ENCODE measurements around the gene PCDHGA12. TPM values are rescaled to one million over a fixed set of nuclear protein-coding genes. Genes with fewer than 3 reads are reported as not detected.
"Not testable (repeated sequence)": the region's sequence is repeated elsewhere in the genome, so short reads cannot be mapped to it uniquely, and the experiment has no call there.

Gene PCDHGA12
- polyA plus RNA-seq (2012; ENCODE audit: missing spikeins): 1.1 TPM

DNA sequence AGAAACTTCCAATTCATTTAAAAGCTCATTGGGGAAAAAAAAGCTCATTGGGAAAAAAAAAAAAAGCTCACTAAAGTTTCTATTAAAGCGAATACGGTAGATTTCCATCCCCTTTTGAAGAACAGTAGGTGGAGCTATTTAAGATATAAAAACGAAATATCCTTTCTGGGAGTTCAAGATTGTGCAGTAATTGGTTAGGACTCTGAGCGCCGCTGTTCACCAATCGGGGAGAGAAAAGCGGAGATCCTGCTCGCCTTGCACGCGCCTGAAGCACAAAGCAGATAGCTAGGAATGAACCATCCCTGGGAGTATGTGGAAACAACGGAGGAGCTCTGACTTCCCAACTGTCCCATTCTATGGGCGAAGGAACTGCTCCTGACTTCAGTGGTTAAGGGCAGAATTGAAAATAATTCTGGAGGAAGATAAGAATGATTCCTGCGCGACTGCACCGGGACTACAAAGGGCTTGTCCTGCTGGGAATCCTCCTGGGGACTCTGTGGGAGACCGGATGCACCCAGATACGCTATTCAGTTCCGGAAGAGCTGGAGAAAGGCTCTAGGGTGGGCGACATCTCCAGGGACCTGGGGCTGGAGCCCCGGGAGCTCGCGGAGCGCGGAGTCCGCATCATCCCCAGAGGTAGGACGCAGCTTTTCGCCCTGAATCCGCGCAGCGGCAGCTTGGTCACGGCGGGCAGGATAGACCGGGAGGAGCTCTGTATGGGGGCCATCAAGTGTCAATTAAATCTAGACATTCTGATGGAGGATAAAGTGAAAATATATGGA is at the start of gene PCDHGA12:
Gene PCDHGA12, plus strand, starts transcription at position 176 of the 782 bp plus-strand sequence. Its CDS starts 253 bp downstream, at position 429.
- TF ChIP-seq POLR2A (IDR thresholded peaks at IDR 0.05; ENCODE audit: low read depth, low read length): no peak; the same call in 1 of the 2 replicates
- TF ChIP-seq TAF1 (IDR thresholded peaks at IDR 0.05; ENCODE audit: borderline replicate concordance, low read depth, low read length): no peak
- no peak for TF ChIP-seq POLR2AphosphoS5 (IDR thresholded peaks at IDR 0.05; ENCODE audit: low read depth, low read length)
- FAIRE-seq (no peak), DNase-seq (ENCODE audit: insufficient read length) (no peak)

DNA sequence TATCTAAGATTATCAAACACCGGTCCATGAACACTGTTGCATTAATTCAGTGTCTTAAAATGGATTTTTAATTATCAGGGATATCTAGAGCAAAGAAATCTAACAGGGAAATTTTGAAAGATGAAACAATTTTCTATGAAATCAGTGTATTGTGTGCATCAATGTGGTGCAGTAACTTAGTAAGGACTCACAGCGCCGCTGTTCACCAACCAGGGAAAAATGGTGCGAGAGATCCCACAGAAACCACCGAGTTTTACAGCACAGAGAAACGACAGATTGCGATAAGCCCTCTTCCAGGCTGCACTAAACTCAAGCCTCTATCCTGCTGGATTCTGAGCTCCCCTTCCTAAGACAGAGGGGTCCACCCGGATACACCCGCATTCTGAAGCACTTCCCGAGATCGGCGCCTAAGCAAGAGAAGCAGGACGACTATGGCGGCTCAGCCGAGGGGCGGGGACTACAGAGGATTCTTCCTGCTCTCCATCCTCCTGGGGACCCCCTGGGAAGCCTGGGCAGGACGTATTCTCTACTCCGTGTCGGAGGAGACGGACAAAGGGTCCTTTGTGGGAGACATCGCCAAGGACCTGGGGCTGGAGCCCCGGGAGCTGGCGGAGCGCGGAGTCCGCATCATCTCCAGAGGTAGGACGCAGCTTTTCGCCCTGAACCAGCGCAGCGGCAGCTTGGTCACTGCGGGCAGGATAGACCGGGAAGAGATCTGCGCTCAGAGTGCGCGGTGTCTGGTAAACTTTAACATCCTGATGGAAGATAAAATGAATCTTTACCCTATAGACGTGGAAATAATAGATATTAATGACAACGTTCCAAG is 47.6 kb upstream of the PCDHGA12 start, which contains the start of gene PCDHGA7:
Gene PCDHGA7, plus strand, starts transcription at position 274 of the 826 bp plus-strand sequence. Its CDS starts 158 bp downstream, at position 432.
- TF ChIP-seq POLR2A (IDR thresholded peaks at IDR 0.05; ENCODE audit: low read depth, low read length): no peak
- no peak for TF ChIP-seq TAF1 (IDR thresholded peaks at IDR 0.05; ENCODE audit: borderline replicate concordance, low read depth, low read length)
- no peak for TF ChIP-seq POLR2AphosphoS5 (IDR thresholded peaks at IDR 0.05; ENCODE audit: low read depth, low read length)
- FAIRE-seq (no peak), DNase-seq (ENCODE audit: insufficient read length) (no peak)

DNA sequence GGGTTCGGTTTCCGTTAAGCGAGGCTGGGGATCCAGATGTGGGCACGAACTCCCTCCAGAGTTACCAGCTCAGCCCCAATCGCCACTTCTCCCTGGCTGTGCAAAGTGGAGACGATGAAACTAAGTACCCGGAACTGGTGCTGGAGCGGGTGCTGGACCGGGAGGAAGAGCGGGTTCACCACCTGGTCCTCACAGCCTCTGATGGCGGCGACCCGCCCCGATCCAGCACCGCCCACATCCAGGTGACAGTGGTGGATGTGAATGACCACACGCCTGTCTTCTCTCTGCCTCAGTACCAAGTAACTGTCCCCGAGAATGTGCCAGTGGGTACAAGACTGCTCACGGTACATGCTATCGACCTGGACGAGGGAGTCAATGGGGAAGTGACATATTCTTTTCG is 47.0 kb upstream of the PCDHGA12 start:
- FAIRE-seq: no peak
- TF ChIP-seq POLR2A (IDR thresholded peaks at IDR 0.05; ENCODE audit: low read depth, low read length) (no peak), POLR2AphosphoS5 (IDR thresholded peaks at IDR 0.05; ENCODE audit: low read depth, low read length) (no peak), TAF1 (IDR thresholded peaks at IDR 0.05; ENCODE audit: borderline replicate concordance, low read depth, low read length) (no peak)

DNA sequence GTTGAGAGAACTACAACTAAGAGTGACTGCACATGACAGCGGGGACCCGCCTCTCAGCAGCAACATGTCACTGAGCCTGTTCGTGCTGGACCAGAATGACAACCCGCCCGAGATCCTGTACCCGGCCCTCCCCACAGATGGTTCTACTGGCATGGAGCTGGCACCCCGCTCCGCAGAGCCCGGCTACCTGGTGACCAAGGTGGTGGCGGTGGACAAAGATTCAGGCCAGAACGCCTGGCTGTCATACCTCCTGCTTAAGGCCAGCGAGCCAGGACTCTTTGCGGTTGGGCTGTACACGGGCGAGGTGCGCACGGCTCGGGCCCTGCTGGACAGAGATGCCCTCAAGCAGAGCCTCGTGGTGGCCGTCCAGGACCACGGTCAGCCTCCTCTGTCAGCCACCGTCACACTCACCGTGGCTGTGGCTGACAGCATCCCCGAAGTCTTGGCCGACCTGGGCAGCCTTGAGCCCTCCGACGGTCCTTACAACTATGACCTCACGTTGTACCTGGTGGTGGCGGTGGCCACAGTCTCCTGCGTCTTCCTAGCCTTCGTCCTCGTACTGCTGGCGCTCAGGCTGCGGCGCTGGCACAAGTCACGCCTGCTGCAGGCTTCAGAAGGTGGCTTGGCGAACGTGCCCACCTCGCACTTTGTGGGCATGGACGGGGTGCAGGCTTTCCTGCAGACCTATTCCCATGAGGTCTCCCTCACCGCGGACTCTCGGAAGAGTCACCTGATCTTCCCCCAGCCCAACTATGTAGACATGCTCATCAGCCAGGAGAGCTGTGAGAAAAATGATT is 45.6 kb upstream of the PCDHGA12 start:
- DNase-seq (ENCODE audit: insufficient read length) (no peak), FAIRE-seq (no peak)
- TF ChIP-seq POLR2AphosphoS5 (IDR thresholded peaks at IDR 0.05; ENCODE audit: low read depth, low read length): no peak
- no peak for TF ChIP-seq POLR2A (IDR thresholded peaks at IDR 0.05; ENCODE audit: low read depth, low read length)
- no peak for TF ChIP-seq TAF1 (IDR thresholded peaks at IDR 0.05; ENCODE audit: borderline replicate concordance, low read depth, low read length)

More for the DNA sequence above, 47.0 kb upstream of the PCDHGA12 start:
- DNase-seq (ENCODE audit: insufficient read length): no peak

DNA sequence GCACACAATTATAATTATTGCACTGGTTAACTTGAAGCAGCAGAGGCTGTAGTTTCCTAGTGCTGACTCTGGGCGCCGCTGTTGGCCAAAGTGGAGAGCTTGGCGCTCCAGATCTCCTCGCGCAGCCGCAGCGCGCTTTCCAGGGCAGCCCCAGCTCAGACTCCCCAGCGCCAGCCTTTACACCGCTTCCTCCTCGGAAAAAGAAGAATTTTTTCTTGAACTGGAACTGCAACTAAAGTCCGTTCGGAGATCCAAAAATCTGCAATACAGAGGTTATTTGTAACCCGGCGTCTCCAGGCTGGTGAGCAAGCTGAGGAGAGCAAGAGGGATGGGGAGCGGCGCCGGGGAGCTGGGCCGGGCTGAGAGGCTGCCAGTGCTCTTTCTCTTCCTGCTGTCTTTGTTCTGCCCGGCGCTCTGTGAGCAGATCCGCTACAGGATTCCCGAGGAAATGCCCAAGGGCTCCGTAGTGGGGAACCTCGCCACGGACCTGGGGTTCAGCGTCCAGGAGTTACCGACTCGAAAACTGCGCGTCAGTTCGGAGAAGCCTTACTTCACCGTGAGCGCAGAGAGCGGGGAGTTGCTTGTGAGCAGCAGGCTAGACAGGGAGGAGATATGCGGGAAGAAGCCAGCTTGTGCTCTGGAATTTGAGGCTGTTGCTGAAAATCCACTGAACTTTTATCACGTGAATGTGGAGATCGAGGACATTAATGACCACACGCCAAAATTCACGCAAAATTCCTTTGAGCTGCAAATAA is 42.6 kb upstream of the PCDHGA12 start, which contains the start of gene PCDHGB4:
Gene PCDHGB4, plus strand, starts transcription at position 142 of the 755 bp plus-strand sequence. Its CDS starts 187 bp downstream, at position 329.
- FAIRE-seq: peak; percentile 82
- not testable (repeated sequence) for DNase-seq (ENCODE audit: insufficient read length)

DNA sequence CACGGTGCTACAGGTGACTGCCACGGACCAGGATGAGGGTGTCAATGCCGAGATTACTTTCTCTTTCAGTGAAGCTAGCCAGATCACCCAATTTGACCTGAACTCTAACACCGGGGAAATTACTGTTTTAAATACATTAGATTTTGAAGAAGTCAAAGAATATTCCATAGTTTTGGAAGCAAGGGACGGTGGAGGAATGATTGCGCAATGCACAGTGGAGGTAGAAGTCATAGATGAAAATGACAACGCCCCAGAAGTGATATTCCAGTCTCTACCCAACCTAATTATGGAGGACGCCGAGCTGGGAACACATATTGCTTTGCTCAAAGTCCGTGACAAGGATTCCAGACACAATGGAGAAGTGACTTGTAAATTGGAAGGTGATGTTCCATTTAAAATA is 41.6 kb upstream of the PCDHGA12 start:
- TF ChIP-seq TAF1 (IDR thresholded peaks at IDR 0.05; ENCODE audit: borderline replicate concordance, low read depth, low read length): no peak
- no peak for TF ChIP-seq POLR2AphosphoS5 (IDR thresholded peaks at IDR 0.05; ENCODE audit: low read depth, low read length)
- TF ChIP-seq POLR2A (IDR thresholded peaks at IDR 0.05; ENCODE audit: low read depth, low read length): no peak
- no peak for DNase-seq (ENCODE audit: insufficient read length)
- FAIRE-seq: no peak

DNA sequence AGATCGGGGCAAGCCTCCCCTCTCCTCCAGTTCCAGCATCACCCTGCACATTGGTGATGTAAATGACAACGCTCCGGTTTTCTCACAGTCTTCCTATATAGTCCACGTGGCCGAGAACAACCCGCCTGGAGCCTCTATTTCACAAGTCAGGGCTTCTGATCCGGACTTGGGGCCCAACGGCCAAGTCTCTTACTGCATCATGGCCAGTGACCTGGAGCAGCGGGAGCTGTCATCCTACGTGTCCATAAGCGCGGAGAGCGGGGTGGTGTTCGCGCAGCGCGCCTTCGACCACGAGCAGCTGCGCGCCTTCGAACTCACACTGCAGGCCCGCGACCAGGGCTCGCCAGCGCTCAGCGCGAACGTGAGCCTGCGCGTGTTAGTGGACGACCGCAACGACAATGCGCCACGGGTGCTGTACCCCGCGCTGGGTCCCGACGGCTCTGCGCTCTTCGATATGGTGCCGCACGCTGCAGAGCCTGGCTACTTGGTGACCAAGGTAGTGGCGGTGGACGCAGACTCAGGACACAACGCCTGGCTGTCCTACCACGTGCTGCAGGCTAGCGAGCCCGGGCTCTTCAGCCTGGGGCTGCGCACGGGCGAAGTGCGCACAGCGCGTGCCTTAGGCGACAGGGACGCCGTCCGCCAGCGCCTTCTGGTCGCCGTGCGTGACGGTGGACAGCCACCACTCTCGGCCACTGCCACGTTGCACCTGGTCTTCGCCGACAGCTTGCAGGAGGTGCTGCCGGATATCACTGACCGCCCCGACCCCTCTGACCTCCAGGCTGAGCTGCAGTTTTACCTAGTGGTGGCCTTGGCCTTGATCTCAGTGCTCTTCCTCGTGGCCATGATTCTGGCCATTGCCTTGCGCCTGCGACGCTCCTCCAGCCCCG is 40.9 kb upstream of the PCDHGA12 start:
- no peak for DNase-seq (ENCODE audit: insufficient read length)
- FAIRE-seq: no peak
- no peak for TF ChIP-seq POLR2A (IDR thresholded peaks at IDR 0.05; ENCODE audit: low read depth, low read length)
- no peak for TF ChIP-seq POLR2AphosphoS5 (IDR thresholded peaks at IDR 0.05; ENCODE audit: low read depth, low read length)
- TF ChIP-seq TAF1 (IDR thresholded peaks at IDR 0.05; ENCODE audit: borderline replicate concordance, low read depth, low read length): no peak

DNA sequence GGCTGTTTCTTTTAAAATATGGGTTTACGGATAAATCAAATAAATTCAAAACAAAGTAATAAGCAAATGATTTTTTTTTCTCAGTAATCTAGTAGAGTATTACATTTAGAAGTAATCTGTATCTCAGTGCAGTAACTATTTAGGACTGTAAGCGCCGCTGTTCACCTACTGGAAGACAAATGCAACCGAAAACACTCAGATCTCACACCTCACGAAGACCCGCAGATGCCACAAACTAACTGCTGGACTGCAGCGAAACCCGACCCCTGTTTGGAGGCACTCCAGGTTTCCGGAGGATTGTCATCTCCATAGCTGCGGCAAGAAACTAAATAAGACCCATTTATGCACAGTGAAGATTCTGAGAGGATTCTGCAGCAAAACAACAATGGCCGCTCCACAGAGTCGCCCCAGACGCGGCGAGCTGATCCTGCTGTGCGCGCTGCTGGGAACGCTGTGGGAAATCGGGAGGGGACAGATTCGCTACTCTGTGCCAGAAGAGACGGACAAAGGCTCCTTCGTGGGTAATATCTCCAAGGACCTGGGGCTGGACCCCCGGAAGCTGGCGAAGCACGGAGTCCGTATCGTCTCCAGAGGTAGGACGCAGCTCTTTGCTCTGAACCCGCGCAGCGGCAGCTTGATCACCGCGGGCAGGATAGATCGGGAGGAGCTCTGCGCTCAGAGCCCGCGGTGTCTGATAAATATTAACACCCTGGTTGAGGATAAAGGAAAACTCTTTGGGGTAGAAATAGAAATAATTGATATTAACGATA is 37.7 kb upstream of the PCDHGA12 start, which contains the start of gene PCDHGA8:
Gene PCDHGA8, plus strand, starts transcription at position 205 of the 770 bp plus-strand sequence. Its CDS starts 181 bp downstream, at position 386.
- DNase-seq (ENCODE audit: insufficient read length): no peak
- TF ChIP-seq POLR2AphosphoS5 (IDR thresholded peaks at IDR 0.05; ENCODE audit: low read depth, low read length): no peak
- no peak for TF ChIP-seq TAF1 (IDR thresholded peaks at IDR 0.05; ENCODE audit: borderline replicate concordance, low read depth, low read length)
- no peak for TF ChIP-seq POLR2A (IDR thresholded peaks at IDR 0.05; ENCODE audit: low read depth, low read length)
- no peak for FAIRE-seq

DNA sequence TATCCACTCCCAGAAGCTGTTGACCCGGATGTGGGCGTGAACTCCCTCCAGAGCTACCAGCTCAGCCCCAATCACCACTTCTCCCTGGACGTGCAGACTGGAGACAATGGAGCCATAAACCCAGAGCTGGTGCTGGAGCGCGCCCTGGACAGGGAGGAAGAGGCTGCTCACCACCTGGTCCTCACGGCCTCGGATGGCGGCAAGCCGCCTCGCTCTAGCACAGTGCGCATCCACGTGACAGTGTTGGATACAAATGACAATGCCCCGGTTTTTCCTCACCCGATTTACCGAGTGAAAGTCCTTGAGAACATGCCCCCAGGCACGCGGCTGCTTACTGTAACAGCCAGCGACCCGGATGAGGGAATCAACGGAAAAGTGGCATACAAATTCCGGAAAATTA is 37.0 kb upstream of the PCDHGA12 start:
- DNase-seq (ENCODE audit: insufficient read length) (no peak), FAIRE-seq (no peak)
- TF ChIP-seq POLR2A (IDR thresholded peaks at IDR 0.05; ENCODE audit: low read depth, low read length): no peak
- no peak for TF ChIP-seq POLR2AphosphoS5 (IDR thresholded peaks at IDR 0.05; ENCODE audit: low read depth, low read length)

DNA sequence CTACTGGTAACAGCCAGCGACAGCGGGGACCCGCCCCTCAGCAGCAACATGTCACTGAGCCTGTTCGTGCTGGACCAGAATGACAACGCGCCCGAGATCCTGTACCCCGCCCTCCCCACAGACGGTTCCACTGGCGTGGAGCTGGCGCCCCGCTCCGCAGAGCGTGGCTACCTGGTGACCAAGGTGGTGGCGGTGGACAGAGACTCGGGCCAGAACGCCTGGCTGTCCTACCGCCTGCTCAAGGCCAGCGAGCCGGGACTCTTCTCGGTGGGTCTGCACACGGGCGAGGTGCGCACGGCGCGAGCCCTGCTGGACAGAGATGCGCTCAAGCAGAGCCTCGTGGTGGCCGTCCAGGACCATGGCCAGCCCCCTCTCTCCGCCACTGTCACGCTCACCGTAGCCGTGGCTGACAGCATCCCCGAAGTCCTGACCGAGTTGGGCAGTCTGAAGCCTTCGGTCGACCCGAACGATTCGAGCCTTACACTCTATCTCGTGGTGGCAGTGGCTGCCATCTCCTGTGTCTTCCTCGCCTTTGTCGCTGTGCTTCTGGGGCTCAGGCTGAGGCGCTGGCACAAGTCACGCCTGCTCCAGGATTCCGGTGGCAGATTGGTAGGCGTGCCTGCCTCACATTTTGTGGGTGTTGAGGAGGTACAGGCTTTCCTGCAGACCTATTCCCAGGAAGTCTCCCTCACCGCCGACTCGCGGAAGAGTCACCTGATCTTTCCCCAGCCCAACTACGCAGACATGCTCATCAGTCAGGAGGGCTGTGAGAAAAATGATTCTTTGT is 35.7 kb upstream of the PCDHGA12 start:
- not testable (repeated sequence) for DNase-seq (ENCODE audit: insufficient read length); FAIRE-seq

DNA sequence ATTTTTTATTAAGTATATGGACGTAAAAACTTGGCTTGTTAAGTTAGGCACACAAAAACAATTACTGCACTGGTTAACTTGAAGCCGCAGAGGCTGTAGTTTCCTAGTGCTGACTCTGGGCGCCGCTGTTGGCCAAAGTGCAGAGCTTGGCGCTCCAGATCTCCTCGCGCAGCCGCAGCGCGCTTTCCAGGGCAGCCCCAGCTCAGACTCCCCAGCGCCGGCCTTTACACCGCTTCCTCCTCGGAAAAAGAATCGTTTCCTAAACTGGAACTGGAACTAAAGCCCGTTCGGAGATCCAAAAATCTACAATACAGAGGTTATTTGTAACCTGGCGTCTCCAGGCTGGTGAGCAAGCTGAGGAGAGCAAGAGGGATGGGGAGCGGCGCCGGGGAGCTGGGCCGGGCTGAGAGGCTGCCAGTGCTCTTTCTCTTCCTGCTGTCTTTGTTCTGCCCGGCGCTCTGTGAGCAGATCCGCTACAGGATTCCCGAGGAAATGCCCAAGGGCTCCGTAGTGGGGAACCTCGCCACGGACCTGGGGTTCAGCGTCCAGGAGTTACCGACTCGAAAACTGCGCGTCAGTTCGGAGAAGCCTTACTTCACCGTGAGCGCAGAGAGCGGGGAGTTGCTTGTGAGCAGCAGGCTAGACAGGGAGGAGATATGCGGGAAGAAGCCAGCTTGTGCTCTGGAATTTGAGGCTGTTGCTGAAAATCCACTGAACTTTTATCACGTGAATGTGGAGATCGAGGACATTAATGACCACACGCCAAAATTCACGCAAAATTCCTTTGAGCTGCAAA is 32.4 kb upstream of the PCDHGA12 start, which contains the start of gene PCDHGB5:
Gene PCDHGB5, plus strand, starts transcription at position 192 of the 796 bp plus-strand sequence. Its CDS starts 181 bp downstream, at position 373.
- peak; percentile 35 for DNase-seq (ENCODE audit: insufficient read length)
- FAIRE-seq: peak; percentile 96
